NB4 (cell line): Measurements from ENCODE around the gene ATRNL1.

ENCODE experiments used
- CTCF ChIP-seq: IDR thresholded peaks from one replicate; pipeline ENCODE4 v1.5.1; 2012; ENCODE audit warnings: low read depth, low read length
- MYC ChIP-seq: IDR thresholded peaks from 2 replicates; pipeline ENCODE4 v1.6.1; 2011; ENCODE audit warnings: low read depth, low read length
- POLR2A ChIP-seq: IDR thresholded peaks from 2 replicates; pipeline ENCODE4 v1.6.1; 2011; ENCODE audit warnings: mild to moderate bottlenecking; ENCODE audit not compliant: insufficient read length; ENCODE audit errors: extremely low read depth

- TF ChIP-seq POLR2A (no peak), CTCF (no peak), MYC (no peak)
Measured at GRCh38 chr10:115665549-115665948, 572.4 kb downstream of the ATRNL1 start.
